NB4 (cell line): Measurements from ENCODE around the gene GRID2.
"Not testable (repeated sequence)": the region's sequence is repeated elsewhere in the genome, so short reads cannot be mapped to it uniquely, and the experiment has no call there.

ENCODE experiments used
- DNase-seq: peaks from one replicate; pipeline ENCODE4 v3.0.0; 2010; ENCODE audit warnings: low read depth
- H3K4me3 ChIP-seq: one replicate; pipeline ENCODE4 v1.5.1; 2011; ENCODE audit warnings: mild to moderate bottlenecking, low read depth, low read length, moderate library complexity
- CTCF ChIP-seq: IDR thresholded peaks from one replicate; pipeline ENCODE4 v1.5.1; 2012; ENCODE audit warnings: low read depth, low read length
- MAX ChIP-seq: IDR thresholded peaks from 2 replicates; pipeline ENCODE4 v1.6.1; 2011; ENCODE audit warnings: low read depth, low read length
- MYC ChIP-seq: IDR thresholded peaks from 2 replicates; pipeline ENCODE4 v1.6.1; 2011; ENCODE audit warnings: low read depth, low read length
- POLR2A ChIP-seq: IDR thresholded peaks from 2 replicates; pipeline ENCODE4 v1.6.1; 2011; ENCODE audit warnings: mild to moderate bottlenecking; ENCODE audit not compliant: insufficient read length; ENCODE audit errors: extremely low read depth

The GRID2 gene

GRCh38 chr4:93346840-93347239, 1043.1 kb downstream of the GRID2 start:
- TF ChIP-seq MAX (no peak), CTCF (no peak)
- H3K4me3 ChIP-seq = no peak overlapping the region
- no peak for DNase-seq

- no peak for TF ChIP-seq MYC
- TF ChIP-seq MAX = no peak
- TF ChIP-seq CTCF = no peak
- no peak for TF ChIP-seq POLR2A
- H3K4me3 ChIP-seq = no peak overlapping the region
- no peak for DNase-seq
These were observed 1045.1 kb downstream of the GRID2 start for GRCh38 chr4:93348896-93349295.

GRCh38 chr4:93351846-93352245, 1048.1 kb downstream of the GRID2 start:
- no peak overlapping the region for H3K4me3 ChIP-seq
- DNase-seq = no peak
- TF ChIP-seq CTCF = no peak
- TF ChIP-seq POLR2A = no peak
- TF ChIP-seq MAX = no peak
- TF ChIP-seq MYC = no peak

GRCh38 chr4:93355411-93355810, 1051.6 kb downstream of the GRID2 start:
- TF ChIP-seq POLR2A (no peak), CTCF (no peak), MAX (no peak), MYC (no peak)
- DNase-seq = no peak
- H3K4me3 ChIP-seq = no peak overlapping the region

- H3K4me3 ChIP-seq = no peak overlapping the region
- no peak for TF ChIP-seq CTCF
- no peak for TF ChIP-seq MAX
- TF ChIP-seq POLR2A = no peak
- TF ChIP-seq MYC = no peak
- no peak for DNase-seq
These were observed 1055.8 kb downstream of the GRID2 start for GRCh38 chr4:93359586-93359985.

- H3K4me3 ChIP-seq, DNase-seq: not testable (repeated sequence)
These were observed 1062.5 kb downstream of the GRID2 start for GRCh38 chr4:93366169-93366755.
